Raji (cell line): ENCODE data around the gene OR51T1.

Source experiments
- POLR2A ChIP-seq: IDR thresholded peaks from 2 replicates; pipeline ENCODE4 v1.6.1; 2011; ENCODE audit warnings: low read depth, low read length, control low read depth; ENCODE audit not compliant: insufficient read depth

The OR51T1 gene

DNA sequence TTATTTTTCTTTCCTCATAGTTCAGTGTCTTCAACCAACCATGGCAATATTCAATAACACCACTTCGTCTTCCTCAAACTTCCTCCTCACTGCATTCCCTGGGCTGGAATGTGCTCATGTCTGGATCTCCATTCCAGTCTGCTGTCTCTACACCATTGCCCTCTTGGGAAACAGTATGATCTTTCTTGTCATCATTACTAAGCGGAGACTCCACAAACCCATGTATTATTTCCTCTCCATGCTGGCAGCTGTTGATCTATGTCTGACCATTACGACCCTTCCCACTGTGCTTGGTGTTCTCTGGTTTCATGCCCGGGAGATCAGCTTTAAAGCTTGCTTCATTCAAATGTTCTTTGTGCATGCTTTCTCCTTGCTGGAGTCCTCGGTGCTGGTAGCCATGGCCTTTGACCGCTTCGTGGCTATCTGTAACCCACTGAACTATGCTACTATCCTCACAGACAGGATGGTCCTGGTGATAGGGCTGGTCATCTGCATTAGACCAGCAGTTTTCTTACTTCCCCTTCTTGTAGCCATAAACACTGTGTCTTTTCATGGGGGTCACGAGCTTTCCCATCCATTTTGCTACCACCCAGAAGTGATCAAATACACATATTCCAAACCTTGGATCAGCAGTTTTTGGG lies at the start of gene OR51T1:
TSS of gene OR51T1 (plus strand) at position 41 of the 641 bp plus-strand sequence. CDS start at position 41, 0 bp downstream.
- no peak for TF ChIP-seq POLR2A

GRCh38 chr11:4839851-4840549 lies 41.7 kb upstream of the OR51T1 start:
- no peak for TF ChIP-seq POLR2A

- no peak for TF ChIP-seq POLR2A
Measured at GRCh38 chr11:4848908-4849532, 32.7 kb upstream of the OR51T1 start, which contains the start of gene OR51S1. OR51S1 (minus strand) TSS chr11:4849208; CDS start chr11:4849208, 0 bp downstream.

GRCh38 chr11:4851033-4851432 lies 30.7 kb upstream of the OR51T1 start:
- TF ChIP-seq POLR2A, result no peak

DNA sequence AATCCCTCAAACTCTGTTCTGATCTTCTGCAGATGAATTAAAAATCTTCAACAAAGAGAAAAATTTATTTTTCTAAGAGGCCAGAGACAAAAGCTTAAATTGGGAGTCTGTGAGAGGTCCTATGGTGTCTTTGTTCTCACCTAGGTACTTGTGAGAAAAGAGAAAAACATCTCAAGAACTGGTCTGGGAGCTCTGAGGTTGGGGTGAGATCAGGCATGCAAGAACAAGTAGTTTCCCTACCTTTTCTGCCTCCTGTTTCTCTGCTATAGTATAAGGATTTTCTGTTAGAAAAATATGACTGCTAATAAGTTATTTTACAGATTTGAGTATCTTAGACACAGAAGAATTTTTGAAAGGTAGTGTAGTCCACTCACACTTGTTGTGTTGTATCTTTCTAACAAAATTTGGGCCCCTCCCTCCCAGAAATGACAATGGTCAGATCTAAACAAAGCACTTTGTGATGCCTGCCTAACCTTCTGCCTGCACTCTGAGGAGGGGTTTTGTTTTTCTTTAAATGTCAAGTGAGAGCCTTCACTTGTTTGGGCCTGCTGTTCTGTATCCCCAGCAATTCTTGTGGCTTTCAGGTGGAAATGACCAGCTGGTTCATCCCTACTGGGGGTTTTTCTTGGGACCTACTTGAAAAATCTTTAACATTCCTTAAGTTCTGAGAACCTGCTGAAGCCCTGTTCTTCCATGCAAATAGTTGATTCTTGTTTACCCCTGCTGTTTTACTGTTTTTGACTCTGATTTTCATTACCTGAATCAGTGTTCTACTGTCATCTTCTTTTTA lies 19.1 kb upstream of the OR51T1 start:
- TF ChIP-seq POLR2A, result no peak

DNA sequence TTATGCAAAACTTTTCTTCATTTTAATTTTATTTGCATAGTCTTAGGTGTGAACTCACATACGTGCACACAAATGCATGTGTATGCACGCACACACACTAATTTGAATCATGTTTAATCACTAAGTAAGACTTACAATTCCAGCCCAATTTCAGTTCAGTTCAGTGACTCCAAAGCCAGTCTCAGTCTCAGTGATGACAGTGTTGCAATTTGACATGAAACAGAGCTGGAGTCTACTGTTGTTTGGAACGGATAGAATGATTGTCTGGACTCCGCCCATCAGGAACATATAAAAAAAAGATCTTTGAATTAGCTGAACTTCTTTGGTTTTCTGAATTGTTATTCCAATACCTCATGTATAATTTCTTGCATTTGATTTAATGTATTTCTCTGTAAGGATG lies 17.8 kb upstream of the OR51T1 start:
- TF ChIP-seq POLR2A, result no peak

- TF ChIP-seq POLR2A, result no peak
Measured at GRCh38 chr11:4865855-4866254, 15.8 kb upstream of the OR51T1 start.

DNA sequence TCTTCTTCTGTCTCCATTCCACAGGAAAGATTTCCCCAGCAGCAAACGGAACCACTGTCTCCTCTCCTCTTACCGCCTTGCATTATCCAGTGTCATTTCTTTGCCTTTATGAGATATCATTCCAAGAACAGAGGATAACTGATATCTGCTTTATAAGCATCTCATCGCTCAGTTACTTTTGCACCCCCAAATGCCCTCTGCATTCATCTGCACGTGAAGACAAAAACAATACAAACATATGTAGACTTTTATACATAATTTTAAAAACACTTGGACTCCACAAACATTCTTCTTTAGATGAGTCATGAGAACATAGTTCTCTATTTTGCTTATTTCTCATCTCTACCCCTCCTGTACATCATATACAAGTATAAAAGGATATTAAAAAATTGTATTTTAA lies 512 bp upstream of the OR51T1 start:
- TF ChIP-seq POLR2A, result no peak

GRCh38 chr11:4882543-4882942 lies 843 bp downstream of the OR51T1 start:
- no peak for TF ChIP-seq POLR2A

GRCh38 chr11:4884361-4884760 lies 2.7 kb downstream of the OR51T1 start:
- no peak for TF ChIP-seq POLR2A

DNA sequence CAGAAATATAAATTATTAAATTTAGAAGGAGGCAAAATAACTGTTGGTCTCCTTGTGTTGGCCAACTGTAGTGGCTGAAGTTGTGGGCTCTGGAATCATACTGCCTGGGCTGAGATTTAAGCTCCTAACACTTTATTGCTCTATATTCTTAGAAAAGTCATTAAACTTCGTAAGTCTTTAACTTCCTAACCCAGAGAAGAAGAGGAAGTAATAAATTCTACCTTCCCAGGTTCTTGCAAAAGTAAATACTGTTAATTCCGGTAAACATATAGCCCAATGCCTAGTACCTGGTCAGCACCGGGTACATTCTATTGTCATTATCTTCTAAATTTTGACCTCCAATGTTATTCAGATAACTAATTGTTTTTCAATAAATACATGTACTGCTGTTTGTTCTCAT lies 4.5 kb downstream of the OR51T1 start:
- TF ChIP-seq POLR2A, result no peak

GRCh38 chr11:4887591-4887990 lies 5.9 kb downstream of the OR51T1 start:
- TF ChIP-seq POLR2A, result no peak

DNA sequence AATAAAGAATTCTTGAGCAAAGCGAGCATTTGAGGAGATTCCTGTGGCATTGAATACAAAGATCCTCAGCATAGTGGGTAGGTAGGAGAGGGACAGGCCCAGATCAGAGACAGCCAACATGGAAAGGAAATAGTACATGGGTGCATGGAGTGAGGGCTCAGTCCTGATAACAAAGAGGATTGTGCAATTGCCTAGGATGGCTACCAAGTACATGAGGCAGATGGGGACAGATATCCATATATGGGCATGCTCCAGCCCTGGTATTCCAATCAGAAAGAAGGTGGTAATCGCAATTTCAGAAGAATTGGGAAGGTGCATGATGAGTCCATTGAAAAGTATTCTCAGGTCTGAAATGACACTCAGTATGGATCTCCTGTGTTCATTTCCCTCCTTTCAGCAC lies 8.6 kb downstream of the OR51T1 start:
- TF ChIP-seq POLR2A, result no peak

- no peak for TF ChIP-seq POLR2A
Measured at GRCh38 chr11:4891996-4892640, 10.4 kb downstream of the OR51T1 start.

- no peak for TF ChIP-seq POLR2A
Measured at GRCh38 chr11:4903484-4903883, 21.8 kb downstream of the OR51T1 start, which contains the start of gene OR51A7. OR51A7 (plus strand) TSS chr11:4903783; CDS start chr11:4907370, 3,587 bp downstream.

DNA sequence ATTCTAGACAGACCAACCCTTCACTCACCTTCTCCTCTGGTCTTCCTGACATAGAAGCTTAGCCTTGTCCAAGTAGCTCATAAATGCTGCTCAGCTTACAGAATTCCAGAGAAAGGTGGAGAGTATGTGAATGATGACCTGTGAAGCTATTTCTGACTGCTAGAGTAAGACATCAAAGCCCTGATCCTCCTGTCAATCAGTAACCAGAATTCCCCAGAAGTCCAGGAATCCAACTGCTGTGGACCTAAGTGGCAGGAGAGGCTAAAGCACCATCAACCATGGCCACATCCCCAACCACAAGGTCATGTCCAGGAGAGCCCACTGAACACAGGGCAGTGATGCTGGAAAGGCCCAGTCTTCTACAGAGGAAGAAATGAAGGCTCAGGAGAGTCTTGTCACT lies 34.9 kb downstream of the OR51T1 start:
- TF ChIP-seq POLR2A, result no peak
